Ascending aorta (tissue), 2 donors: Measurements from ENCODE around the gene R3HCC1L. TPM values are rescaled to one million over a fixed set of nuclear protein-coding genes. Genes with fewer than 3 reads are reported as not detected.
A peak's percentile ranks its signal among the peaks of the same experiment; 100 is the strongest.

Source experiments
- DNase-seq, 2 donors: peaks; one replicate each; pipeline ENCODE4 v3.0.0-alpha.2; 2019; ENCODE audit warnings: low spot score in 2 of 2
- H3K27ac ChIP-seq, 2 donors: fragments of 200-600 bp; sonication (generic); one replicate each; pipeline ENCODE4 v1.5.1; 2016 to 2017; ENCODE audit warnings: mild to moderate bottlenecking in 1 of 2
- H3K27me3 ChIP-seq: fragments of 200-600 bp; sonication (generic); one replicate; pipeline ENCODE4 v1.5.1; 2017
- H3K36me3 ChIP-seq, 2 donors: fragments of 200-600 bp; sonication (generic); one replicate each; pipeline ENCODE4 v1.5.1; 2016
- H3K4me1 ChIP-seq, 2 donors: fragments of 200-600 bp; sonication (generic); one replicate each; pipeline ENCODE4 v1.5.1; 2016 to 2017; ENCODE audit warnings: mild to moderate bottlenecking in 1 of 2
- H3K4me3 ChIP-seq, 2 donors: fragments of 200-600 bp; sonication (generic); one replicate each; pipeline ENCODE4 v1.5.1; 2016 to 2017; ENCODE audit warnings: mild to moderate bottlenecking in 1 of 2
- H3K9me3 ChIP-seq, 2 donors: fragments of 200-600 bp; sonication (generic); one replicate each; pipeline ENCODE4 v1.5.1; 2016
- intact Hi-C: fragments of 100-400 bp; cut with DNase I; formaldehyde crosslinking; loops from one replicate; pipeline ENCODE4 v1.15.1; 2023
- total RNA-seq: library from RNA; depleted of rRNA; stranded (reverse); fragments of >200 nt; gene quantifications from one replicate; pipeline ENCODE4 v1.1.0, GENCODE V29; 2016
- TF ChIP-seq, protein P1 (sequence below), 3 experiments: fragments of 200-600 bp in 2 of 3; fragments of 450-650 bp in 1 of 3; sonication (generic) in 2 of 3; IDR thresholded peaks; one replicate each; pipeline ENCODE4 v1.5.1; 2016 to 2019; ENCODE audit warnings: antibody characterized with exemption in 3 of 3, mild to moderate bottlenecking in 1 of 3, moderate library complexity in 1 of 3

The R3HCC1L gene
- total RNA-seq, 1 donor from 2014 or later: 3.1 TPM

DNA sequence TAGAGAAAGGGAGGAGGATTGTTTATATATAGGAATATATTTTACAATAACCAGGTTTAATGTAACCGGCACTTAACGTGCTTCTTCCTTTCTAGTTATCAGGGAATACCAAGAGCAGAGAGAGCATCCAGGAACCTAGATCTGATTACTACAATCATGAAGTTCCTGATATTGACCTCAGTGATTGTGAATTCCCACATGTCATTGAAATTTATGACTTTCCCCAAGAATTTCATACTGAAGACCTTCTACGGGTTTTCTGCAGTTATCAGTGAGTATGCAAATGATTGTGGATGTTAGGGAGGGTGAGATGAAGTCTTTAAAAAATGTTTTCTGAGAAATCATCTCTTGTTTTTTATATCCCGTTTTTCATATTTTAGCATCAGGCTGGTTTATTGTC is 97.0 kb downstream of the R3HCC1L start:
- no peaks in the 10 kb centered on the region for H3K4me1 ChIP-seq
- TF ChIP-seq, protein P1, sequence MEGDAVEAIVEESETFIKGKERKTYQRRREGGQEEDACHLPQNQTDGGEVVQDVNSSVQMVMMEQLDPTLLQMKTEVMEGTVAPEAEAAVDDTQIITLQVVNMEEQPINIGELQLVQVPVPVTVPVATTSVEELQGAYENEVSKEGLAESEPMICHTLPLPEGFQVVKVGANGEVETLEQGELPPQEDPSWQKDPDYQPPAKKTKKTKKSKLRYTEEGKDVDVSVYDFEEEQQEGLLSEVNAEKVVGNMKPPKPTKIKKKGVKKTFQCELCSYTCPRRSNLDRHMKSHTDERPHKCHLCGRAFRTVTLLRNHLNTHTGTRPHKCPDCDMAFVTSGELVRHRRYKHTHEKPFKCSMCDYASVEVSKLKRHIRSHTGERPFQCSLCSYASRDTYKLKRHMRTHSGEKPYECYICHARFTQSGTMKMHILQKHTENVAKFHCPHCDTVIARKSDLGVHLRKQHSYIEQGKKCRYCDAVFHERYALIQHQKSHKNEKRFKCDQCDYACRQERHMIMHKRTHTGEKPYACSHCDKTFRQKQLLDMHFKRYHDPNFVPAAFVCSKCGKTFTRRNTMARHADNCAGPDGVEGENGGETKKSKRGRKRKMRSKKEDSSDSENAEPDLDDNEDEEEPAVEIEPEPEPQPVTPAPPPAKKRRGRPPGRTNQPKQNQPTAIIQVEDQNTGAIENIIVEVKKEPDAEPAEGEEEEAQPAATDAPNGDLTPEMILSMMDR (IDR thresholded peaks at IDR 0.05): no peak
- H3K4me3 ChIP-seq: no peak overlapping the region
- no peak overlapping the region for H3K27ac ChIP-seq
- intact Hi-C loops: no loop called here
- peaks cover 7 to 27% of the 10 kb centered on the region in 2 donors for H3K36me3 ChIP-seq
- peaks cover 0 to 8% of the 10 kb centered on the region in 2 donors for H3K9me3 ChIP-seq
- no peaks in the 10 kb centered on the region for H3K27me3 ChIP-seq
- no peak for DNase-seq

- Histone ChIP-seq H3K36me3 (peaks cover 7 to 52% of the 10 kb centered on the region in 2 donors), H3K4me3 (no peak overlapping the region), H3K9me3 (no peaks in the 10 kb centered on the region), H3K27ac (no peak overlapping the region), H3K4me1 (no peaks in the 10 kb centered on the region), H3K27me3 (no peaks in the 10 kb centered on the region)
- DNase-seq: no peak
- intact Hi-C loops: no loop called here
- TF ChIP-seq, protein P1 (IDR thresholded peaks at IDR 0.05): no peak
Observed at GRCh38 chr10:98235846-98236245, 101.4 kb downstream of the R3HCC1L start.

DNA sequence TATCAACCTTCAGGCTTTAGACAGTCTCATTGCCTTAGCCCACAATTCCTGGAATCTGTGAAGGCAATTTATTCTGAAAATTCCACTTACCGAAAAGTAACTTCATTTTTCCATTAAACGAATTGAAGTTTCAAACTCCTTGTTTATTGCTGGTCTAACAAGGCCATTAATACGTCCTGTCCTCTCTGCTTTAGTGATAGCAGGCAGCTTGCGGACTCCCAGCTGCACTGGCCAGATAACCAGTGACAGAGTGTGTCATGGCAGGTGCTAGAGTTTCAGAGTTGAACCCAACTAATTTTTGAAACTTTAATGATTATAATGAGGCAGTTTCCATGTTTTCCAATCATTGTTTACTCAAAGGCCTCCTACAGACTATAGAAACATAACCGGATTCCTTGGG is 102.4 kb downstream of the R3HCC1L start:
- Histone ChIP-seq H3K9me3 (no peaks in the 10 kb centered on the region), H3K27me3 (no peaks in the 10 kb centered on the region), H3K27ac (no peak overlapping the region), H3K4me1 (no peaks in the 10 kb centered on the region), H3K36me3 (peaks cover 7 to 48% of the 10 kb centered on the region in 2 donors), H3K4me3 (no peak overlapping the region)
- no peak for DNase-seq
- TF ChIP-seq, protein P1 (IDR thresholded peaks at IDR 0.05): no peak
- intact Hi-C loops: no loop called here

DNA sequence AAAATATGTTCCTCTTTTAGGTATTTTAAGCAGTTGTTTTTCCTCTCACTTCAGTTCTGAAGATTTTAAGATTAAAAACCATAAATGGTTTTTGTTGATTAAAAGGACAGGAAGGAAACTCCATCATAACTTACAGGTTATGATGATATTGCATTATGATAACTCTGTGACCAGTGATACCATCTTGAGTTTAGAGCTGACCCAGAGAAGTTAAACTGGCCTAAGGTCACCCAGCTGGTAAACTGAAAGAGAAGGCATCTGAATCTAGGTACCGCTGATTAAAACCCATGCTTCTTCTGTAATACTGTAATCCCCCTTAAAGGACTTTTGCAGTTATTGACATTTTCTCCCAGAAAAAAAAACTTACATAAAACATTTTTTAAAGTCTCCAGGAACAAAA is 103.9 kb downstream of the R3HCC1L start:
- no peaks in the 10 kb centered on the region for H3K9me3 ChIP-seq
- DNase-seq: no peak
- H3K4me1 ChIP-seq: no peaks in the 10 kb centered on the region
- TF ChIP-seq, protein P1 (IDR thresholded peaks at IDR 0.05): no peak
- intact Hi-C loops: no loop called here
- no peak overlapping the region for H3K27ac ChIP-seq
- no peaks in the 10 kb centered on the region for H3K27me3 ChIP-seq
- H3K4me3 ChIP-seq: no peak overlapping the region
- peaks cover 7 to 48% of the 10 kb centered on the region in 2 donors for H3K36me3 ChIP-seq

DNA sequence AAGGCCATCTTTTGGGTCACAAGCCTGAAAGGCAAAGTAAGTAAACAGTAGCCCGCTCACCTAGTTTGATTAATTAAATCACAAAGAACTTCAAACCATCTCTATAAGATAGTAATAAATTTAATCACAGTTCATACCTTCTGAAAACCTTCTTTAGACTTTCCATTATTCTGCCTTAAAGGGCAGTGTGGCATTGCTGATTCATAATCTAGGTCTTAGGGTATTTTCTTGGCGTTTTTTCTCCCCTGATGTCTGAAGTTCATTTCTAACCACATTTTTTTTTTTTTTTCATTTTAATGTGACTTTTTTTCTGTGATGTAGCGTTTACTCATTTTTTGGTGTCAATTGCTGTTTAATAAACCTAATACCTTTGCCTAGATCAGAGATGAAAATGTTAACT is 106.1 kb downstream of the R3HCC1L start:
- no peaks in the 10 kb centered on the region for H3K27me3 ChIP-seq
- TF ChIP-seq, protein P1 (IDR thresholded peaks at IDR 0.05): no peak
- no peak overlapping the region for H3K27ac ChIP-seq
- H3K4me3 ChIP-seq: no peak overlapping the region
- DNase-seq: no peak
- no peaks in the 10 kb centered on the region for H3K9me3 ChIP-seq
- H3K36me3 ChIP-seq: peaks cover 7 to 41% of the 10 kb centered on the region in 2 donors
- H3K4me1 ChIP-seq: peaks cover 0 to 8% of the 10 kb centered on the region in 2 donors
- intact Hi-C loops: no loop called here

- no peak overlapping the region for H3K27ac ChIP-seq
- no peak overlapping the region for H3K4me3 ChIP-seq
- intact Hi-C loops: loop anchor here (1.0 kb wide), 1 partner anchor 66 kb away; no protein-coding TSS in a partner anchor
- H3K4me1 ChIP-seq: peaks cover 0 to 8% of the 10 kb centered on the region in 2 donors
- H3K27me3 ChIP-seq: no peaks in the 10 kb centered on the region
- H3K36me3 ChIP-seq: peaks cover 6 to 26% of the 10 kb centered on the region in 2 donors
- no peaks in the 10 kb centered on the region for H3K9me3 ChIP-seq
- DNase-seq: no peak
- TF ChIP-seq, protein P1 (IDR thresholded peaks at IDR 0.05): peak in 1 of 3 experiments; percentile 58
Observed at GRCh38 chr10:98242823-98243222, 108.4 kb downstream of the R3HCC1L start.
